HepG2 (cell line): ENCODE data around the gene P4HA3.

Experiments
- ARNTL ChIP-seq: sonication (generic); formaldehyde crosslinking; IDR thresholded peaks from 2 replicates; pipeline ENCODE4 v1.4.0; 2020; ENCODE audit warnings: mild to moderate bottlenecking, missing genetic modification reagents
- BRCA1 ChIP-seq: sonication (generic); formaldehyde crosslinking; IDR thresholded peaks from 2 replicates; pipeline ENCODE4 v1.4.0; 2020; ENCODE audit warnings: missing genetic modification reagents
- GABPA ChIP-seq, 2 experiments: IDR thresholded peaks; 2 replicates each; pipeline ENCODE4 v1.6.1; 2011 to 2016; ENCODE audit warnings: low read depth in 2 of 2, low read length in 1 of 2, missing biosample characterization in 1 of 2, missing genetic modification characterization in 1 of 2
- SKIL ChIP-seq: sonication (generic); formaldehyde crosslinking; IDR thresholded peaks from 2 replicates; pipeline ENCODE4 v1.8.0; 2022; ENCODE audit warnings: missing genetic modification reagents, mild to moderate bottlenecking, moderate library complexity, borderline replicate concordance
- ZNF20 ChIP-seq: sonication (generic); formaldehyde crosslinking; IDR thresholded peaks from 2 replicates; pipeline ENCODE4 v1.4.0; 2020; ENCODE audit warnings: mild to moderate bottlenecking, moderate library complexity, missing genetic modification reagents
- ZNF547 ChIP-seq: sonication (generic); formaldehyde crosslinking; IDR thresholded peaks from 2 replicates; pipeline ENCODE4 v1.5.1; 2020; ENCODE audit warnings: mild to moderate bottlenecking, missing genetic modification reagents

- no peak for TF ChIP-seq ZNF547
- no peak for TF ChIP-seq BRCA1 (CRISPR knock-in tag)
- no peak for TF ChIP-seq GABPA (IDR thresholded peaks at IDR 0.05; ENCODE audit: low read depth, low read length)
- no peak for TF ChIP-seq GABPA (CRISPR knock-in tag; IDR thresholded peaks at IDR 0.05; ENCODE audit: low read depth)
- no peak for TF ChIP-seq ARNTL (CRISPR knock-in tag)
- no peak for TF ChIP-seq ZNF20 (CRISPR knock-in tag)
- TF ChIP-seq SKIL = no peak
Measured at GRCh38 chr11:74330075-74330858, 18.8 kb upstream of the P4HA3 start.
